Heart left ventricle (tissue), 16 donors: ENCODE measurements around the gene COA5. TPM values are rescaled to one million over a fixed set of nuclear protein-coding genes. Genes with fewer than 3 reads are reported as not detected.
A peak's percentile ranks its signal among the peaks of the same experiment; 100 is the strongest.

Source experiments
- ATAC-seq, 4 donors: fragments of 200-7000 bp; cut with Tn5 transposase; one replicate each; pipeline ENCODE4 v1.9.1; 2020 to 2022; ENCODE audit warnings: moderate library complexity in 4 of 4, mild to moderate bottlenecking in 3 of 4, moderate number of reproducible peaks in 1 of 4
- DNase-seq, 5 donors: peaks; one replicate each; pipeline ENCODE4 v3.0.0-alpha.2; 2020
- H3K27ac ChIP-seq, 12 donors: fragments of 200-600 bp; sonication (generic) in 4 of 12; one replicate each; pipeline versions ENCODE4 v1.5.0 to v1.8.0; 2016 to 2022; ENCODE audit warnings: mild to moderate bottlenecking in 2 of 12
- H3K27me3 ChIP-seq, 9 donors: fragments of 200-600 bp; sonication (generic) in 2 of 9; one replicate each; pipeline versions ENCODE4 v1.5.1 to v1.8.0; 2016 to 2022; ENCODE audit warnings: mild to moderate bottlenecking in 3 of 9
- H3K36me3 ChIP-seq, 9 donors: fragments of 200-600 bp; sonication (generic) in 2 of 9; one replicate each; pipeline versions ENCODE4 v1.5.0 to v1.8.0; 2018 to 2022; ENCODE audit warnings: mild to moderate bottlenecking in 2 of 9
- H3K4me1 ChIP-seq, 12 donors: fragments of 200-600 bp; sonication (generic) in 4 of 12; one replicate each; pipeline versions ENCODE4 v1.5.0 to v1.8.0; 2016 to 2022; ENCODE audit warnings: mild to moderate bottlenecking in 3 of 12
- H3K4me3 ChIP-seq, 12 donors: fragments of 200-600 bp; sonication (generic) in 4 of 12; one replicate each; pipeline versions ENCODE4 v1.5.0 to v1.8.0; 2017 to 2022; ENCODE audit warnings: mild to moderate bottlenecking in 9 of 12, moderate library complexity in 4 of 12
- H3K9me3 ChIP-seq, 12 donors: fragments of 200-600 bp; sonication (generic) in 4 of 12; one replicate each; pipeline versions ENCODE4 v1.5.0 to v1.8.0; 2016 to 2022; ENCODE audit warnings: mild to moderate bottlenecking in 1 of 12
- CTCF ChIP-seq, 12 donors: fragments of 200-600 bp; sonication (generic) in 4 of 12; IDR thresholded peaks; one replicate each; pipeline versions ENCODE4 v1.5.0 to v1.8.0; 2018 to 2022; ENCODE audit warnings: antibody characterized with exemption in 12 of 12, mild to moderate bottlenecking in 5 of 12
- POLR2A ChIP-seq, 2 donors: fragments of 450-650 bp; IDR thresholded peaks; one replicate each; pipeline ENCODE4 v1.6.1; 2017; ENCODE audit warnings: antibody characterized with exemption in 2 of 2, mild to moderate bottlenecking in 2 of 2, moderate library complexity in 2 of 2
- WGBS, 4 donors: extraction: QIAGEN DNeasy Blood & Tissue Kit in 2 of 4; methylation state at CpG; one replicate each; pipeline versions ENCODE4 v1.1.5 to v1.1.7; 2013 to 2018; 5-methylcytosine and 5-hydroxymethylcytosine counted together
- intact Hi-C, 10 donors: fragments of 100-400 bp; cut with DNase I; formaldehyde crosslinking; loops; one replicate each; pipeline versions ENCODE4 v1.11.1 to v1.14.2; 2022
- polyA plus RNA-seq, 2 donors: library from polyadenylated mRNA; stranded (reverse); fragments of 200-250 nt; gene quantifications; one replicate each; pipeline ENCODE4 v1.2.3, GENCODE V29; 2013
- total RNA-seq, 9 donors: library from RNA; depleted of rRNA in 2 of 9; stranded (reverse); fragments of >200 nt in 2 of 9; fragmentation: NEBNext Ultra II Directional in 3 of 9; extraction: Animal tissue kit (Norgen Biotek cat#: 25700) in 3 of 9; gene quantifications; one replicate each; pipeline versions ENCODE4 v1.1.0 to v1.2.4, GENCODE V29; 2016 to 2023
- donor health status: ischemic (EF 13 %, LVEDD 7.1; RV severe dilation, severe dysfunction).
- donor health status: healthy with polysubstance abuse.
- donor health status: DM: no; HTN: yes; CAD: no.
- donor health status: DM: no; HTN: no; CAD: no.
- donor health status: ischemic (EF 25% LVEDD 6.9; RV normal size, moderate dysfunction).
- donor health status: ischemic (EF 25% LVEDD 5.7; RV mildly dilated, moderate dysfunction).
- donor health status: healthy.
- donor health status: DM: yes; HTN: yes; CAD: no.
- donor health status: ischemic (EF 35%, LVEDD 5.7; RV mildly dilated, moderate dysfunction).
- donor health status: nonischemic (EF 11% LVEDD 7.7; RV severe dilation, severe dysfunction).
- donor health status: DM: yes; HTN: yes; CAD: no.
- donor health status: PGD.
- donor health status: ischemic (EF 29% LVEDD 5.4; RV normal size, mild dysfunction).
- donor health status: nonischemic (EF 23%, LVEDD 6.1; RV moderate dilation, normal function).

Gene COA5
- total and polyA plus RNA-seq, 11 donors = 19.6 to 39.5 (median 27.7) TPM

DNA sequence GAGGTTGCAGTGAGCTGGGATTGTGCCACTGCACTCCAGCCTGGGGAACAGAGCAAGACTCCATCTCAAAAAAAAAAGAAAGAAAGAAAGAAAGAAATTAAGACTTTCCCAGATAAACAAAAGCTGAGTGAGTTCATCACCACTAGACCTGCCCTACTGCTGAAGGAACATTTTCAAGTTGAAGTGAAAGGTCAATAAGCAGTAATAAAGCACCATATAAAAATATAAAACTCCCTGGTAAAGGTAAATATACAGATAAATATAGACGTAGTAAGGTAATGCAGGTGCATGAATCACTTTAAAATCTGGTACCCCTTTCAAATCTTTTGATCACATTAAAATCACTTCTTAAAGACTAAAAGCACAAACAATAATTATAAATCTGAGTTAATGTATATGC lies 42.7 kb upstream of the COA5 start:
- H3K27ac ChIP-seq = no peak overlapping the region
- H3K9me3 ChIP-seq = no peaks in the 10 kb centered on the region
- TF ChIP-seq CTCF (IDR thresholded peaks at IDR 0.05) (no peak), POLR2A (IDR thresholded peaks at IDR 0.05) (no peak)
- 90 to 98% (median 92%) methylated on average over 1 of the region's 1 CpG for WGBS, 4 donors
- H3K4me3 ChIP-seq = no peak overlapping the region
- H3K36me3 ChIP-seq = peaks cover 0 to 31% (median 12%) of the 10 kb centered on the region in 9 donors
- H3K4me1 ChIP-seq = peaks cover 0 to 41% (median 0%) of the 10 kb centered on the region in 12 donors
- ATAC-seq (no peak), DNase-seq (no peak)
- intact Hi-C loops = loop anchor here in 4 of 10 donors (5.0 to 10.0 kb wide), 4 partner anchors 74 to 414 kb away; partner anchors contain the start of gene MGAT4A (in 3 of the 4)
- H3K27me3 ChIP-seq = no peaks in the 10 kb centered on the region

- ATAC-seq = no peak
- H3K36me3 ChIP-seq = peaks cover 0 to 40% (median 12%) of the 10 kb centered on the region in 9 donors
- intact Hi-C loops = loop anchor here (1.0 to 10.0 kb wide), 11 partner anchors 75 to 417 kb away; partner anchors contain the start of gene MGAT4A (in 4 of the 10)
Measured at GRCh38 chr2:98649992-98650375, 41.7 kb upstream of the COA5 start.

DNA sequence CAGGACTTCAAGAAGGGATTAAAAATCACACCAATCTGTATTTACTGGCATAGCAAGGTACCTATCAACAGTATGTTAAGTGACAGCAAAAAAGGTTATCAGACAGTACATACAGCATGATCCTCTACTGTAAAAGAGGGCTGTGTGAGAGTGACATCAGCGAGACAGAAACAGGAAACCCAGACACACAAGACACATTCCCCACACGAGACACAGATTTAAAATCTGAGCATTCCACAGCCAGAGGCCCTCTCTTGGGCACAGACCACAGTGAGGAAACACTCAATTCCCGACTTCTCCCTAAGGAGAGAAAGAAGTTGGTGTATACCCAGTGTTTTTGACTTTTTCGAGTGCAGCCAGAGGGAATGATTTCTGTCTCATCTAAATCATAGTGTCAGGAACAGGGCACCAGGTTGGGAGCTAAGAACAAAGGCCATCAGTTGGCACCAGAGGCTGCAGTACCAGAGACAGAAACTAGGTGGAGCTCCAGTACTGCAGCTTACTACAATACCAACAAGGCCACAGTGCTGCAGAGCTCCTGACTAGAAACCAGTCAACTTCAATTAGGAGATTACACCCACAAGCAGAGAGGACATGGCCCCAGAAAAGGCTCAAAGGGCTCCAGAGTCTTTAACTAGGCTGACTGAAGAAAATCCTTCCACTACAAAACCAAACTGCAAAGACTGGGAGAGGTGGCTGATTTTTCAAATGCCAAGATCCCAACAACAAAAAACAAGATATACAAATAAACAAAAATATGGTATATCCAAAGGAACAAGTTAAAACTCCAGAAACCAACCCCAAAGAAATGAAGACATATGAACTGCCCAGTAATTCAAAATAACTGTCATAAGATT lies 41.1 kb upstream of the COA5 start:
- H3K4me1 ChIP-seq = peaks cover 0 to 27% (median 0%) of the 10 kb centered on the region in 12 donors
- intact Hi-C loops = loop anchor here (1.0 to 10.0 kb wide), 9 partner anchors 83 to 418 kb away; partner anchors contain the start of gene MGAT4A (in 1 of the 10)
- ATAC-seq (peak; percentile 61 to 94 (median 92)), DNase-seq (peak in 4 of 5 donors; percentile 71 to 74 (median 72))
- TF ChIP-seq POLR2A (IDR thresholded peaks at IDR 0.05) (no peak), CTCF (IDR thresholded peaks at IDR 0.05) (peak; percentile 97 to 100 (median 98))
- peak overlapping the region in 1 of 12 donors; percentile 29 for H3K27ac ChIP-seq
- peaks cover 0 to 41% (median 13%) of the 10 kb centered on the region in 9 donors for H3K36me3 ChIP-seq
- H3K9me3 ChIP-seq = no peaks in the 10 kb centered on the region
- no peaks in the 10 kb centered on the region for H3K27me3 ChIP-seq
- H3K4me3 ChIP-seq = no peak overlapping the region
- WGBS, 4 donors = 12 to 20% (median 18%) methylated on average over 4 of the region's 4 CpGs

More at GRCh38 chr2:98649992-98650375, 41.7 kb upstream of the COA5 start:
- H3K4me1 ChIP-seq = peaks cover 0 to 33% (median 0%) of the 10 kb centered on the region in 12 donors
- TF ChIP-seq CTCF (IDR thresholded peaks at IDR 0.05) (no peak), POLR2A (IDR thresholded peaks at IDR 0.05) (no peak)
- no peaks in the 10 kb centered on the region for H3K9me3 ChIP-seq
- no peak overlapping the region for H3K4me3 ChIP-seq
- no peaks in the 10 kb centered on the region for H3K27me3 ChIP-seq
- peak overlapping the region in 1 of 12 donors; percentile 29 for H3K27ac ChIP-seq
- DNase-seq = no peak
- 90 to 100% (median 97%) methylated on average over 1 of the region's 1 CpG for WGBS, 4 donors

DNA sequence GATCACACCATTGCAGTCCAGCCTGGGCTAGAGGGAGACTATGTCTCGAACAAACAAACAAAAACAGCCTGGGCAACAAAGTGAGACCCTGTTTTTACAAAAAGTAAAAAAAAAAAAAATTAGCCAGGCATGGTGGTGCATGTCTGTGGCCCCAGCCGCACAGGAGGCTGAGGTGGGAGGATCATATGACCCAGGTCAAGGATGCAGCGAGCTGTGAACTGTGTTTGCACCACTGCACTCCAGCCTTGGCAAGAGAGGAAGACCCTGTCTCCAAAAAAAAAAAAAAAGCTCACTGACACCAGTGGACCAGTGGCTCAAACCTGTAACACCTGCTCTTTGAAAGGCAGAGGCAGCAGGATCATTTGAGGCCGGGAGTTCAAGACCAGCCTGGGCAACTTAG lies 40.1 kb upstream of the COA5 start:
- DNase-seq = no peak
- intact Hi-C loops = loop anchor here in 8 of 10 donors (1.0 to 10.0 kb wide), 7 partner anchors 84 to 419 kb away; partner anchors contain the start of gene MGAT4A (in 1 of the 8)

More for the DNA sequence above, 40.1 kb upstream of the COA5 start:
- Histone ChIP-seq H3K4me3 (no peak overlapping the region), H3K27me3 (no peaks in the 10 kb centered on the region), H3K9me3 (no peaks in the 10 kb centered on the region), H3K4me1 (peaks cover 0 to 17% (median 0%) of the 10 kb centered on the region in 12 donors), H3K36me3 (peaks cover 0 to 49% (median 17%) of the 10 kb centered on the region in 9 donors), H3K27ac (no peak overlapping the region)
- ATAC-seq = peak in 1 of 4 donors; percentile 32
- TF ChIP-seq CTCF (IDR thresholded peaks at IDR 0.05) (no peak), POLR2A (IDR thresholded peaks at IDR 0.05) (no peak)
- WGBS, 4 donors = 85 to 91% (median 89%) methylated on average over 4 of the region's 4 CpGs
